ENCODE measurements around the gene SPARC.

Gene SPARC

DNA sequence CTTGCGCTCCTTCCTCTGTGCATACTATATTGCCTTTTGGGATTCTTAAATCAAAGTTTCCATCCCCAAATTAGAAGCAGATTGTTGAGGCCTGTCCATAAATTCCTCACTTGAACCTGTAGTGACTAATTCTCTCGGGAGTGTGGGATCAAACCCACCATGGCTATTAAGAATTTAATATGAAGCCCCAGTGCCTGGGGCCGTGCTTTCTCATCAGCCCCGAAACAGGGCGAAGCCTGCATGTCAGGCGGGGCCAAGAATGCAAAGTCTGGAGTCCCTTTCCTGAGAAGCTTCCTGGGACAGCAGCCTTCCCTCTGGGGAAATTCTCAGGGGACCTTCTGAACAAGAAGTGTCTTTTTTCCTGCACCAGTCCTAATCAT is 66.3 kb downstream of the SPARC start:
- no peak for DNase-seq (ENCODE audit: low spot score)

DNA sequence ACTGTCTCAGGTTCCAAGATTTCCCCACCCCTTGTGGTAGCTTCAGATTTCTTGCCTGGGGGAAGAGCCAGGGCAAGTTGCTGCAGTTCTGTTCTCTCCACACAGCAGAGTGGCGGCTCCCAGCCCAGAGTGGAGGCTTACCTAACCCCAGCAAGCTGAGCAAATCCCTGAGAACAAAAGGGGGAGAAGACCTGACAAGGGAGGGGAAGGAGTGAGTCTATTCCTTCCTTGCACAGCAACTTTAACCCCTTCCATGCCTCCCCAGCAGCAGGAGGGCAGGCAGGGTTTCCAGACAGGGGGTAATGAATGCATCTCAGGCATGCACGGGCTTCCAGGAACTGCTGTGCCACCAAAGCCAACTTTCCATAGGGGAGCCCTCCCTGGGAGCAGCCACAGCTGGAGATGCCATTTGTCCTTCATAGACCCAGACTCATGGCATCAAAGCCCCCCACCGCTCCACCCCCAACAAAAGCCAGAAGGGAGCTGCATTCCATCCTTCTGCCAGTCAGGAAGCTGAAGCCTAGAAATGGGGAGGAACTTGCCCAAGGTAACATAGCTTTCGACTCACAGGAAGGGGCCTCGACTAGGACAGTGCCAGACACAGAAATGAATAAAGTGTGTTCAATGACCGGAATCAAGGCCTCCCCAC is 66.8 kb downstream of the SPARC start:
- no peak for DNase-seq (ENCODE audit: low spot score)

DNA sequence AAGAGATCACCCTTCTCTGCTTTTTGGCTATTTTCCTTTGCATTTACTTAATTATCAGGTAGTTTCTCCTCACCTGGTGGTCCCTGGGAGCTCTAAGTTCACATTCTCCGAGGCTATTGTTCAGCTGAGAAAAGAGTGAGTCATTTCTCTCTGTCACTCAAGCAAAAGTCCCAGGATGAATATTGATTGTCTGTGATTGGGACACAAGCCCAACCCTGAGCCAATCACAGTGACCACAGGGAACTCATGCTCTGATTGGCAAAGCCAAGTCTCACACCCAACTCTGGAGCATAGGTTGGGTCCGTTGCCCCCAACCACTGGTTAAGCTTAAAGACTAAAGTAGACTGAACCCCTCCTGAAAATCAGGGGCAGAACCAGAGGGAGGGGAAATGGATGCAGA is 67.8 kb downstream of the SPARC start:
- DNase-seq (ENCODE audit: low spot score): no peak

DNA sequence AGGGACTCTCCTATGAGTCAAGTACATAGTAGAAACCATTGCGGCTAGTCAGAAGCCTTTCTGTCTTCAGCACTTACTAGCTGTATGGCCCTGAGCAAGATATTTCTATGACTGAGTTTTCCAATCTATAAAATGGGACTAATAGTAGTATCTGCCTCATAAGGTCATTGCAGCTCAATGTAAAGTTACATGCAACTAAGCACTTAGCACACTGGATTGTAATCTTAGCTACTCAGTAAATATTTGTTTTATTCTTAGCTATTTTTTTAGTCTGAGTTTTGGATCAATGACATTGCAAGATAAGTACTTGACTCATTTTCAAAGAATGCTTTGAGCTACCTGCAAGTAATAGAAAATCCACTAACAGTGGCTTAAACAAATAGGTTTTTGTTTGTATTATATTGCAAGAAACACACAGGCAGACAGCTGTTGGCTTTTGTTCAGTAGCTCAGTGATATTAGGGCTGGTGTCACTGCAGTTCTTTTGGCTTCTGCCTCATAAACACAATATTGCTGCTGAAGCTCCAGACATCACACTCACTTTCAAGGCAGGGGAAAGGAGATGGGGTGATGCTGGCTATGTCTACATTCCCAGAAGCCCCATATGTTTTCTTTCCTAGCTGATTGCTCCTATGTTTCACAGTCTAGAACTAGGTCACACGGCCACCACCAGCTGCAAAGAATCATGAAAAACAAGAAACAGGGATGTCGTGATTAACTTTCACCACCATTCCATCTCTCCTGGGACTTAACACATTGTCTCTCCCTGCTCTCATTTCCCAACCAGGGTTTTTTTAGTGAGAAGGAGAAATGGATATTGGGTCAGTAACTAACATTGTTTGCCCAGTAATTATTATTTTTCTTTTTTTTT is 68.6 kb downstream of the SPARC start:
- DNase-seq (ENCODE audit: low spot score): no peak

DNA sequence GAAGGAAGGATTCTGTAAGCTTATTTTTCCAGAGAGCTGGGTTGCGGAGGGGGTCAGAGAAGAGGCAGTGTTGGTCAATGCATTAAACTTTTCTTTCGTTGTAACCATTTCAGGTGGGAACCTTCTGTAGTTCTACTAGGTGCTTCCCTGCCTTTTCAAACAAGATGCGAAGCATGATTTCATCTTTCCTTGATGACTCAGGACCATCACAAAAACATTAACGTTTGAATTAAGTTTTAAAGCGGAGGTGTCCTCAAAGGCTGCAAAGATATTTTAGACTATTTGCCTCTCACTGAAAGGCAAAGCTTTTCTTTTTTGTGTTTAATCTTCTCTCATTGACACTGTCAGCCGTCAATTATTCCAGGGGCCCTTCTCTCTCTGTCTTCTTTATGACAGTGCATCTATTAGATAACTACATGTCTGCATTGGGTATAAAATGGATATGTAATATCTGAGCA is 69.3 kb downstream of the SPARC start:
- no peak for DNase-seq (ENCODE audit: low spot score)

DNA sequence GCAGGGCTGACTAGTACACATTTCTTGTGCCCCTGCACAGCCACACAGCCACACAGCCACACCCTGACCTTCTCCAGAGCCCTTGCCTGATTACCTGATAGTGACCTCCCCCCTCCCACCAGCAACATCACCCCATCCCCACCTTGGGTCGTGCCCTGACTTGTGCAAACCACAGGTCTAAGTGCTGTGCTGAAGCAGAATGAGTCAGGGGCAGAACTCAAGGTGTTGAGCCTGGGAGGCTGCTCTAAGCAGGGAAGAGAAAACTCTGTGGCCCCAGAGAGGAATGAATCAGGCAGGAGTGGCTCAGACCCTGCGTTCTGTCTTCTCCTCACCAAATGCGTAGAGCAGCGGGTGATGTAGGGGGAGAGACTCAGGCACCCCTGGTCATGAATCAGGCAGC is 71.3 kb downstream of the SPARC start:
- no peak for DNase-seq (ENCODE audit: low spot score)

DNA sequence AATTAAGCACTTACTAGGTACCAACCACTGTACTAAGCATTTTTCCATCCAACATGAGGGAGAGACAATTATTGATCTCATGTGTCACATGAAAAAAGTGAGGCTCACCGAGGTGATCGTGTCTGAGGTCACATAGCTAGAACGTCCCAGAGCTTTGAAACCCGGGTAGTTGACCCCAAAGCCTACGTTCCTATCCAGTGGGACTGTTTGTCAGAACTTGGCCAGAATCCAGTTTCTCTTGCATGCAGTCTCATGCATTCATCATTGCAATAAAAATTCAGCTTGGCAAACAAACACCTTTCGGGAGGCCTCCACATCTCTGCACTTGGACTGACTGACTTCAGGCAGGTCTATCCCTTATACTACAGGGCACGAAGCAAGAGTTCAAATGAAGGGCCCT is 72.2 kb downstream of the SPARC start:
- DNase-seq (ENCODE audit: low spot score): no peak

DNA sequence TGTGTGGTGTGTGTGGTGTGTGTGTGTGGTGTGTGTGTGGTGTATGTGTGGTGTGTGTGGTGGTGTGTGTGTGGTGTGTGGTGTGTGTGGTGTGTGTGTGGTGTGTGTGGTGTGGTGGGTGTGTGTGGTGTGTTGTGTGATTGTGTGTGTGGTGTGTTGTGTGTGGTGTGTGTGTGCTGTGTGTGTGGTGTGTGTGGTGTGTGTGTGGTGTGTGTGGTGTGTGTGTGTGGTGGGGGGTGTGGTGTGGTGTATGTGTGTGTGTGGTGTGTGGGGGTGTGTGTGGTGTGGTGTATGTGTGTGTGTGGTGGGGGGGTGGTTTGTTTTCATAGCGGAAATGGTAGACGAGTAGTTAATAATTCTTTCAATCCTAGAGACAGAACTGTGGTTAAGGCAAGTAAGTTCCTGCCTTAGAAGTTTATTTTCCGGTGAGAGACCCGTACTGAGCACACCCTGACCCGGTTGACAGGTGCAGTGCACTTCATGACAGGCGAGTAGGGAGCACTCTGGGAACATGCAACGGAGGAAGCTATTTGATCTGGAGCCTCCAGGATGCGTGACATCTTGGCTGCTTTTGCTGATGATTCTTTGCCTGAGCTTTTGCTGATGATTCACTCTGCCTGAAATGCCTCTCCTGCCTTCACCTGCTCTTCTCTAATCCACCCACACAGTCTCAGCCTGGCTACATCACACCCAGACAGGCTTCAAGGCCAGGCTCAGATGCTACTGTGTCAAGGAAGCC is 73.9 kb downstream of the SPARC start:
- DNase-seq (ENCODE audit: low spot score): no peak

DNA sequence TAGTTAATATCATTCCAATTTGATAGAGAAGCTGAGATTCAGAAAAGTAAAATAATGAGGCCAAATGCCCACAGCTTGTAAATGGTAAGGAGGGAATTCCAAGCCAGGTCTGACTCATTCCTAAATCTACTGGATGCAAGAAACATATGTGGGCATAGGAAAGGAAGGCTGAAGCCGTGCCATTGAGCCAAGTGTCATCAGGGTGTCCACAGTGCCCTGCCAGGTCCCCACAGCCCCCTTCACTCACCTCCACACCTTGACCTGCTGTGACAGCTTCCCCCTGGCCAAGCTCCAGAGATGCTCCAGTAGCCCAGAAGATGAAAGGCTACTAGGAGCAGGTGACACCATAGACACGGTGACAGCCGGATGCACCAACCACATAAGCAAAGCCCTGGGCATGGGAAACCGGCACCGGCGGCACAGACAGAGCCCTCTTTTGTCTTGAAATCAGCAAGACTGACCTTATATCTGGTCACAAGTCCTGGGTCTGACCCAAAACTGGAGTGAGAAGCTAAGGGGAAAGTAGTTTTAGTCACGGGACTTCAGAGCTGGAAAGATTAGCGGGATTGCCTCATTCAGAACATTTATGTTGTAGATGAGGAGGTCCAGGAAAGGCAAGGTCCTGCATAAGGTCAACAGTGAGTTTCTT is 75.5 kb downstream of the SPARC start:
- peak; percentile 41 for DNase-seq (ENCODE audit: low spot score)

All from COLO829 (cell line).